Tibial nerve (tissue), 4 donors: ENCODE measurements around the gene RHOJ.

Experiments used
- EP300 ChIP-seq, 2 donors: sonication (generic); formaldehyde crosslinking; IDR thresholded peaks; one replicate each; pipeline ENCODE4 v1.6.1; 2017; ENCODE audit warnings: antibody characterized with exemption in 2 of 2, mild to moderate bottlenecking in 1 of 2
- POLR2A ChIP-seq, 2 donors: fragments of 450-650 bp; IDR thresholded peaks; one replicate each; pipeline ENCODE4 v1.6.1; 2017; ENCODE audit warnings: antibody characterized with exemption in 2 of 2, mild to moderate bottlenecking in 2 of 2, moderate library complexity in 2 of 2
- TF ChIP-seq, protein P1 (sequence below), 5 experiments: fragments of 200-600 bp in 3 of 5; fragments of 450-650 bp in 2 of 5; sonication (generic) in 3 of 5; IDR thresholded peaks; one replicate each; pipeline ENCODE4 v1.5.1; 2016 to 2019; ENCODE audit warnings: antibody characterized with exemption in 5 of 5, mild to moderate bottlenecking in 3 of 5, moderate library complexity in 2 of 5

- TF ChIP-seq POLR2A (IDR thresholded peaks at IDR 0.05), result no peak
- TF ChIP-seq, protein P1, sequence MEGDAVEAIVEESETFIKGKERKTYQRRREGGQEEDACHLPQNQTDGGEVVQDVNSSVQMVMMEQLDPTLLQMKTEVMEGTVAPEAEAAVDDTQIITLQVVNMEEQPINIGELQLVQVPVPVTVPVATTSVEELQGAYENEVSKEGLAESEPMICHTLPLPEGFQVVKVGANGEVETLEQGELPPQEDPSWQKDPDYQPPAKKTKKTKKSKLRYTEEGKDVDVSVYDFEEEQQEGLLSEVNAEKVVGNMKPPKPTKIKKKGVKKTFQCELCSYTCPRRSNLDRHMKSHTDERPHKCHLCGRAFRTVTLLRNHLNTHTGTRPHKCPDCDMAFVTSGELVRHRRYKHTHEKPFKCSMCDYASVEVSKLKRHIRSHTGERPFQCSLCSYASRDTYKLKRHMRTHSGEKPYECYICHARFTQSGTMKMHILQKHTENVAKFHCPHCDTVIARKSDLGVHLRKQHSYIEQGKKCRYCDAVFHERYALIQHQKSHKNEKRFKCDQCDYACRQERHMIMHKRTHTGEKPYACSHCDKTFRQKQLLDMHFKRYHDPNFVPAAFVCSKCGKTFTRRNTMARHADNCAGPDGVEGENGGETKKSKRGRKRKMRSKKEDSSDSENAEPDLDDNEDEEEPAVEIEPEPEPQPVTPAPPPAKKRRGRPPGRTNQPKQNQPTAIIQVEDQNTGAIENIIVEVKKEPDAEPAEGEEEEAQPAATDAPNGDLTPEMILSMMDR (IDR thresholded peaks at IDR 0.05), result no peak
- TF ChIP-seq EP300 (IDR thresholded peaks at IDR 0.05), result no peak
Measured at GRCh38 chr14:63229330-63230059, 25.3 kb downstream of the RHOJ start.
